ENCODE data around the gene CADPS. TPM values are rescaled to one million over a fixed set of nuclear protein-coding genes. Genes with fewer than 3 reads are reported as not detected.

CADPS gene
- total RNA-seq, 1 donor from 2014 or later, result 149 TPM

GRCh38 chr3:62601238-62602070 is 273.8 kb downstream of the CADPS start:
- Mint-ChIP-seq H3K27ac (no peak overlapping the region), H3K36me3 (ENCODE audit: insufficient read depth) (no peaks in the 10 kb centered on the region), H3K9me3 (ENCODE audit: low read depth) (no peaks in the 10 kb centered on the region), H3K4me1 (ENCODE audit: low read depth) (peaks cover 15% of the 10 kb centered on the region), H3K4me3 (ENCODE audit: low read depth) (no peak overlapping the region), H3K27me3 (no peaks in the 10 kb centered on the region)
- no peak for DNase-seq (ENCODE audit: low spot score, unreplicated experiment)
- TF ChIP-seq CTCF (IDR thresholded peaks at IDR 0.05; ENCODE audit: unreplicated experiment), result no peak

GRCh38 chr3:62600033-62600432 is 275.2 kb downstream of the CADPS start:
- H3K27me3 Mint-ChIP-seq, result no peaks in the 10 kb centered on the region
- H3K4me3 Mint-ChIP-seq (ENCODE audit: low read depth), result no peak overlapping the region
- no peaks in the 10 kb centered on the region for H3K36me3 Mint-ChIP-seq (ENCODE audit: insufficient read depth)
- H3K27ac Mint-ChIP-seq, result no peak overlapping the region
- no peak for TF ChIP-seq CTCF (IDR thresholded peaks at IDR 0.05; ENCODE audit: unreplicated experiment)
- peaks cover 13% of the 10 kb centered on the region for H3K4me1 Mint-ChIP-seq (ENCODE audit: low read depth)
- no peak for DNase-seq (ENCODE audit: low spot score, unreplicated experiment)
- no peaks in the 10 kb centered on the region for H3K9me3 Mint-ChIP-seq (ENCODE audit: low read depth)

- H3K4me1 Mint-ChIP-seq (ENCODE audit: low read depth), result peaks cover 9% of the 10 kb centered on the region
- peaks cover 2% of the 10 kb centered on the region for H3K36me3 Mint-ChIP-seq (ENCODE audit: insufficient read depth)
- TF ChIP-seq CTCF (IDR thresholded peaks at IDR 0.05; ENCODE audit: unreplicated experiment), result no peak
- no peaks in the 10 kb centered on the region for H3K9me3 Mint-ChIP-seq (ENCODE audit: low read depth)
- no peak overlapping the region for H3K4me3 Mint-ChIP-seq (ENCODE audit: low read depth)
- H3K27ac Mint-ChIP-seq, result no peak overlapping the region
- H3K27me3 Mint-ChIP-seq, result no peaks in the 10 kb centered on the region
- DNase-seq (ENCODE audit: low spot score, unreplicated experiment), result no peak
Measured at GRCh38 chr3:62597491-62597890, 277.7 kb downstream of the CADPS start.

GRCh38 chr3:62592408-62592807 is 282.8 kb downstream of the CADPS start:
- TF ChIP-seq CTCF (IDR thresholded peaks at IDR 0.05; ENCODE audit: unreplicated experiment), result no peak
- Mint-ChIP-seq H3K36me3 (ENCODE audit: insufficient read depth) (peaks cover 7% of the 10 kb centered on the region), H3K27me3 (no peaks in the 10 kb centered on the region), H3K4me3 (ENCODE audit: low read depth) (no peak overlapping the region), H3K9me3 (ENCODE audit: low read depth) (no peaks in the 10 kb centered on the region), H3K4me1 (ENCODE audit: low read depth) (no peaks in the 10 kb centered on the region), H3K27ac (no peak overlapping the region)
- DNase-seq (ENCODE audit: low spot score, unreplicated experiment), result no peak

DNA sequence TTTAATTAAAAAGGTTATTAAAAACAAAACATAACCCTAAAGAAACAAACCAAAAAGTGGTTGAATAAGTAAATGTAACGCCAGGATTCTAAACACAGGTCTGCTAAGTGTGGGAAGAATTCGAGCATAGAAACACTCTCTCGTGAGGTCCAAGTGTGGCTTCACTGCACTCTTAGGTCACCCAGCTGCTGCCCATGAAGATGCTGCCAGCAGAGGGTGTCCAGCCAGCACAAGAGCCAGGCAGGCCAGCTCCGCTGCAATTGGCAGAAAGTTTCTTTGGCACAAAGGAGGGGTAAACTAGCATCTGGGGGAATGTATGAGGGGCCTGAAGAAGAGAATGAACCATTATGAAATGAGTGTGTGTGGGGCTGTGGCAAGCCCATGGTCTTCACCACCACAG is 286.1 kb downstream of the CADPS start:
- H3K4me3 Mint-ChIP-seq (ENCODE audit: low read depth), result no peak overlapping the region
- TF ChIP-seq CTCF (IDR thresholded peaks at IDR 0.05; ENCODE audit: unreplicated experiment), result no peak
- H3K36me3 Mint-ChIP-seq (ENCODE audit: insufficient read depth), result peaks cover 10% of the 10 kb centered on the region
- no peaks in the 10 kb centered on the region for H3K27me3 Mint-ChIP-seq
- no peaks in the 10 kb centered on the region for H3K9me3 Mint-ChIP-seq (ENCODE audit: low read depth)
- H3K27ac Mint-ChIP-seq, result no peak overlapping the region
- no peaks in the 10 kb centered on the region for H3K4me1 Mint-ChIP-seq (ENCODE audit: low read depth)
- DNase-seq (ENCODE audit: low spot score, unreplicated experiment), result no peak

Measured in progenitor cell of endocrine pancreas (in vitro differentiated cells).